Astrocyte of the spinal cord (primary cell): ENCODE measurements around the gene SLC11A1.

Experiments
- DNase-seq: peaks from one replicate; pipeline ENCODE4 v3.0.0; 2011; ENCODE audit warnings: low read depth, low spot score
- H3K4me3 ChIP-seq: 2 replicates; pipeline ENCODE4 v1.5.1; 2011; ENCODE audit warnings: low read depth, mild to moderate bottlenecking, low read length, moderate library complexity
- in situ Hi-C: cut with HindIII; loops from 2 replicates; pipeline ENCODE4 v1.10.0; 2017; ENCODE audit warnings: low sequenced_read_pairs
- TF ChIP-seq, protein P1 (sequence below): IDR thresholded peaks from 2 replicates; pipeline ENCODE4 v1.5.1; 2012; ENCODE audit warnings: low read depth, mild to moderate bottlenecking, low read length, inconsistent platforms

Gene SLC11A1

DNA sequence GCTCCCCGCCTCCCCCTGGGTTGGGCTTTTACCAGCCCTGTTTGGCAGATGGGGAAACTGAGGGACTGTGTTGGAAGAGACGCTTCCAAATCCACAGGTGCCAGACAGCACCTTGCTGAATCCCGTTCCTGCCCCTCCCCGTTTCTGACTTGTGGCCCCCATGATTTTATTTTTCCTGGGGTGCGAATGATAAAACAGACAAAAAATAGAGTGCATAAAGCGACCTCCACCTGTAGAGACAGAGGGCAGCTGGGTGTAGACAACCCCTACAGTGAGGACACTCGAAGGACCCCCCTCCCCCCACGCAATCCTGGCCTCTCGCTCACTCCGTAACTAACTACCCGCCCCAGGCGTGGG lies 15.4 kb downstream of the SLC11A1 start:
- peak overlapping the region; percentile 74 for H3K4me3 ChIP-seq
- in situ Hi-C loops: no loop called here
- no peak for DNase-seq
- TF ChIP-seq, protein P1, sequence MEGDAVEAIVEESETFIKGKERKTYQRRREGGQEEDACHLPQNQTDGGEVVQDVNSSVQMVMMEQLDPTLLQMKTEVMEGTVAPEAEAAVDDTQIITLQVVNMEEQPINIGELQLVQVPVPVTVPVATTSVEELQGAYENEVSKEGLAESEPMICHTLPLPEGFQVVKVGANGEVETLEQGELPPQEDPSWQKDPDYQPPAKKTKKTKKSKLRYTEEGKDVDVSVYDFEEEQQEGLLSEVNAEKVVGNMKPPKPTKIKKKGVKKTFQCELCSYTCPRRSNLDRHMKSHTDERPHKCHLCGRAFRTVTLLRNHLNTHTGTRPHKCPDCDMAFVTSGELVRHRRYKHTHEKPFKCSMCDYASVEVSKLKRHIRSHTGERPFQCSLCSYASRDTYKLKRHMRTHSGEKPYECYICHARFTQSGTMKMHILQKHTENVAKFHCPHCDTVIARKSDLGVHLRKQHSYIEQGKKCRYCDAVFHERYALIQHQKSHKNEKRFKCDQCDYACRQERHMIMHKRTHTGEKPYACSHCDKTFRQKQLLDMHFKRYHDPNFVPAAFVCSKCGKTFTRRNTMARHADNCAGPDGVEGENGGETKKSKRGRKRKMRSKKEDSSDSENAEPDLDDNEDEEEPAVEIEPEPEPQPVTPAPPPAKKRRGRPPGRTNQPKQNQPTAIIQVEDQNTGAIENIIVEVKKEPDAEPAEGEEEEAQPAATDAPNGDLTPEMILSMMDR: no peak

GRCh38 chr2:218397820-218398436 lies 15.9 kb downstream of the SLC11A1 start:
- in situ Hi-C loops: no loop called here
- TF ChIP-seq, protein P1: no peak
- peak overlapping the region; percentile 74 for H3K4me3 ChIP-seq
- DNase-seq: peak; percentile 68

GRCh38 chr2:218398437-218399390 lies 16.6 kb downstream of the SLC11A1 start:
- in situ Hi-C loops: no loop called here
- TF ChIP-seq, protein P1: no peak
- H3K4me3 ChIP-seq: peak overlapping the region; percentile 74
- peak; percentile 69 for DNase-seq

- TF ChIP-seq, protein P1: no peak
- peak within 1 kb of the TSS; percentile 79 for H3K4me3 ChIP-seq
- in situ Hi-C loops: no loop called here
- DNase-seq: peak; percentile 97
Observed at GRCh38 chr2:218399391-218400166, 17.5 kb downstream of the SLC11A1 start, which contains the start of gene CTDSP1. CTDSP1 (plus strand) TSS chr2:218399868; CDS start chr2:218400091, 223 bp downstream.

GRCh38 chr2:218400167-218400929 lies 18.3 kb downstream of the SLC11A1 start:
- TF ChIP-seq, protein P1: no peak
- H3K4me3 ChIP-seq: peak overlapping the region; percentile 79
- DNase-seq: peak; percentile 13
- in situ Hi-C loops: no loop called here
